KOPT-K1 (cell line): ENCODE data around the gene CPT2.
"Not testable (repeated sequence)": the region's sequence is repeated elsewhere in the genome, so short reads cannot be mapped to it uniquely, and the experiment has no call there.

Source experiments
- H3K27ac ChIP-seq: fragments of 200-600 bp; sonication (generic); 2 replicates; pipeline ENCODE4 v1.5.1; 2016; ENCODE audit warnings: antibody characterized with exemption, mild to moderate bottlenecking, low read depth, low read length; ENCODE audit not compliant: poor library complexity, severe bottlenecking
- H3K36me3 ChIP-seq: fragments of 200-600 bp; sonication (generic); 2 replicates; pipeline ENCODE4 v1.5.1; 2017; ENCODE audit warnings: antibody characterized with exemption, mild to moderate bottlenecking, low read length, moderate library complexity; ENCODE audit not compliant: insufficient read depth
- H3K9me3 ChIP-seq: fragments of 200-600 bp; sonication (generic); 2 replicates; pipeline ENCODE4 v1.5.1; 2017; ENCODE audit warnings: antibody characterized with exemption, low read length, mild to moderate bottlenecking; ENCODE audit not compliant: insufficient read depth, poor library complexity, severe bottlenecking

CPT2 gene

GRCh38 chr1:53172426-53173128 is 24.0 kb upstream of the CPT2 start:
- no peak overlapping the region for H3K27ac ChIP-seq
- no peaks in the 10 kb centered on the region for H3K9me3 ChIP-seq
- no peaks in the 10 kb centered on the region for H3K36me3 ChIP-seq

- Histone ChIP-seq H3K36me3 (no peaks in the 10 kb centered on the region), H3K27ac (no peak overlapping the region), H3K9me3 (no peaks in the 10 kb centered on the region)
Measured at GRCh38 chr1:53174971-53175913, 21.4 kb upstream of the CPT2 start.

GRCh38 chr1:53176452-53177208 is 20.0 kb upstream of the CPT2 start:
- H3K27ac ChIP-seq = no peak overlapping the region
- no peaks in the 10 kb centered on the region for H3K36me3 ChIP-seq
- no peaks in the 10 kb centered on the region for H3K9me3 ChIP-seq

- Histone ChIP-seq H3K36me3 (no peaks in the 10 kb centered on the region), H3K9me3 (no peaks in the 10 kb centered on the region), H3K27ac (no peak overlapping the region)
Measured at GRCh38 chr1:53180226-53180625, 16.4 kb upstream of the CPT2 start.

GRCh38 chr1:53180951-53181350 is 15.7 kb upstream of the CPT2 start:
- no peak overlapping the region for H3K27ac ChIP-seq
- H3K36me3 ChIP-seq = no peaks in the 10 kb centered on the region
- H3K9me3 ChIP-seq = no peaks in the 10 kb centered on the region

GRCh38 chr1:53182111-53182593 is 14.5 kb upstream of the CPT2 start:
- H3K9me3 ChIP-seq = no peaks in the 10 kb centered on the region
- H3K27ac ChIP-seq = no peak overlapping the region
- H3K36me3 ChIP-seq = no peaks in the 10 kb centered on the region

GRCh38 chr1:53182716-53183094 is 13.9 kb upstream of the CPT2 start:
- Histone ChIP-seq H3K27ac (no peak overlapping the region), H3K36me3 (no peaks in the 10 kb centered on the region), H3K9me3 (no peaks in the 10 kb centered on the region)

- no peak overlapping the region for H3K27ac ChIP-seq
- no peaks in the 10 kb centered on the region for H3K36me3 ChIP-seq
Measured at GRCh38 chr1:53183095-53183990, 13.3 kb upstream of the CPT2 start.

GRCh38 chr1:53185955-53186297 is 10.7 kb upstream of the CPT2 start:
- not testable (repeated sequence) for H3K9me3 ChIP-seq, H3K27ac ChIP-seq, H3K36me3 ChIP-seq

More at GRCh38 chr1:53183095-53183990, 13.3 kb upstream of the CPT2 start:
- no peaks in the 10 kb centered on the region for H3K9me3 ChIP-seq

GRCh38 chr1:53186533-53186932 is 10.1 kb upstream of the CPT2 start:
- no peak overlapping the region for H3K27ac ChIP-seq
- H3K9me3 ChIP-seq = no peaks in the 10 kb centered on the region
- H3K36me3 ChIP-seq = no peaks in the 10 kb centered on the region

- no peaks in the 10 kb centered on the region for H3K36me3 ChIP-seq
- no peak overlapping the region for H3K27ac ChIP-seq
- H3K9me3 ChIP-seq = no peaks in the 10 kb centered on the region
Measured at GRCh38 chr1:53187401-53187800, 9.2 kb upstream of the CPT2 start.

GRCh38 chr1:53188099-53188498 is 8.5 kb upstream of the CPT2 start:
- Histone ChIP-seq H3K36me3 (no peaks in the 10 kb centered on the region), H3K27ac (no peak overlapping the region), H3K9me3 (no peaks in the 10 kb centered on the region)

GRCh38 chr1:53189061-53189460 is 7.6 kb upstream of the CPT2 start:
- H3K36me3 ChIP-seq = no peaks in the 10 kb centered on the region
- no peak overlapping the region for H3K27ac ChIP-seq
- H3K9me3 ChIP-seq = no peaks in the 10 kb centered on the region

GRCh38 chr1:53190210-53190611 is 6.4 kb upstream of the CPT2 start:
- Histone ChIP-seq H3K27ac (no peak overlapping the region), H3K9me3 (no peaks in the 10 kb centered on the region), H3K36me3 (no peaks in the 10 kb centered on the region)
